ENCODE results near the gene PLG. TPM values are rescaled to one million over a fixed set of nuclear protein-coding genes. Genes with fewer than 3 reads are reported as not detected.

Gene PLG
- total RNA-seq, 1 experiment from 2014 or later: not detected

- peaks cover 3% of the 10 kb centered on the region for H3K27me3 ChIP-seq (replicated peaks; ENCODE audit: insufficient read depth, low read depth, low read length, poor library complexity)
- TF ChIP-seq EZH2 (IDR thresholded peaks at IDR 0.05; ENCODE audit: borderline replicate concordance, low read depth, low read length, poor library complexity, severe bottlenecking) (no peak), CTCF (conservative IDR thresholded peaks at IDR 0.05; ENCODE audit: low read depth, low read length) (peak; percentile 42)
- ChIA-PET CTCF (no interaction called here), POLR2A (ENCODE audit: low non-redundant PET) (no interaction called here)
- BruUV-seq (replicated peaks): no TSS peak
- intact Hi-C loops (cut with micrococcal nuclease; ENCODE audit: unreplicated experiment): no loop called here
- H3K9me3 ChIP-seq (ENCODE audit: low read depth, low read length, poor library complexity, severe bottlenecking): no peaks in the 10 kb centered on the region
- no peak overlapping the region for H3K27ac ChIP-seq (ENCODE audit: low read depth, low read length, poor library complexity, severe bottlenecking)
- H3K36me3 ChIP-seq (ENCODE audit: insufficient read depth, low read length, poor library complexity, severe bottlenecking): no peaks in the 10 kb centered on the region
- DNase-seq (ENCODE audit: low spot score): peak; percentile 15
- H3K4me1 ChIP-seq (ENCODE audit: insufficient read depth, low read length, poor library complexity, severe bottlenecking): no peaks in the 10 kb centered on the region
- no peak overlapping the region for H3K4me3 ChIP-seq (ENCODE audit: low read depth, low read length, poor library complexity, severe bottlenecking)
These were observed 28.9 kb downstream of the PLG start for GRCh38 chr6:160730911-160731310.

GRCh38 chr6:160733050-160733646 lies 31.1 kb downstream of the PLG start:
- CTCF ChIA-PET: no interaction called here
- Histone ChIP-seq H3K9me3 (ENCODE audit: low read depth, low read length, poor library complexity, severe bottlenecking) (no peaks in the 10 kb centered on the region), H3K4me3 (ENCODE audit: low read depth, low read length, poor library complexity, severe bottlenecking) (no peak overlapping the region), H3K27me3 (replicated peaks; ENCODE audit: insufficient read depth, low read depth, low read length, poor library complexity) (no peaks in the 10 kb centered on the region), H3K36me3 (ENCODE audit: insufficient read depth, low read length, poor library complexity, severe bottlenecking) (no peaks in the 10 kb centered on the region), H3K4me1 (ENCODE audit: insufficient read depth, low read length, poor library complexity, severe bottlenecking) (no peaks in the 10 kb centered on the region), H3K27ac (ENCODE audit: low read depth, low read length, poor library complexity, severe bottlenecking) (no peak overlapping the region)
- BruUV-seq (replicated peaks): no TSS peak
- intact Hi-C loops (cut with micrococcal nuclease; ENCODE audit: unreplicated experiment): loop anchor here (1.0 kb wide), 1 partner anchor 641 kb away; no protein-coding TSS in a partner anchor
- peak; percentile 64 for DNase-seq (ENCODE audit: low spot score)
- TF ChIP-seq CTCF (conservative IDR thresholded peaks at IDR 0.05; ENCODE audit: low read depth, low read length) (peak; percentile 80), EZH2 (IDR thresholded peaks at IDR 0.05; ENCODE audit: borderline replicate concordance, low read depth, low read length, poor library complexity, severe bottlenecking) (no peak)
- POLR2A ChIA-PET (ENCODE audit: low non-redundant PET): interaction anchor here (0.6 kb wide), 2 partner anchors 521 to 905 kb away, joined by 3 to 4 read pairs; no protein-coding TSS in a partner anchor

GRCh38 chr6:160734627-160735026 lies 32.6 kb downstream of the PLG start:
- no peaks in the 10 kb centered on the region for H3K4me1 ChIP-seq (ENCODE audit: insufficient read depth, low read length, poor library complexity, severe bottlenecking)
- H3K27me3 ChIP-seq (replicated peaks; ENCODE audit: insufficient read depth, low read depth, low read length, poor library complexity): no peaks in the 10 kb centered on the region
- DNase-seq (ENCODE audit: low spot score): no peak
- no peak overlapping the region for H3K4me3 ChIP-seq (ENCODE audit: low read depth, low read length, poor library complexity, severe bottlenecking)
- TF ChIP-seq EZH2 (IDR thresholded peaks at IDR 0.05; ENCODE audit: borderline replicate concordance, low read depth, low read length, poor library complexity, severe bottlenecking): no peak
- no peak for TF ChIP-seq CTCF (conservative IDR thresholded peaks at IDR 0.05; ENCODE audit: low read depth, low read length)
- ChIA-PET POLR2A (ENCODE audit: low non-redundant PET) (no interaction called here), CTCF (interaction anchor here (0.6 to 0.7 kb wide), 2 partner anchors 161 to 1284 kb away, joined by 3 to 7 read pairs; no protein-coding TSS in a partner anchor)
- intact Hi-C loops (cut with micrococcal nuclease; ENCODE audit: unreplicated experiment): no loop called here
- H3K9me3 ChIP-seq (ENCODE audit: low read depth, low read length, poor library complexity, severe bottlenecking): no peaks in the 10 kb centered on the region
- H3K27ac ChIP-seq (ENCODE audit: low read depth, low read length, poor library complexity, severe bottlenecking): no peak overlapping the region
- BruUV-seq (replicated peaks): no TSS peak
- no peaks in the 10 kb centered on the region for H3K36me3 ChIP-seq (ENCODE audit: insufficient read depth, low read length, poor library complexity, severe bottlenecking)
